Measurements from ENCODE around the gene GGTLC2.
"Not testable (repeated sequence)": the region's sequence is repeated elsewhere in the genome, so short reads cannot be mapped to it uniquely, and the experiment has no call there.

The GGTLC2 gene

GRCh38 chr22:22644314-22644713 is at the start of gene GGTLC2:
TSS of gene GGTLC2 (plus strand) at chr22:22644614. CDS start at chr22:22646346, 1,732 bp downstream.
- DNase-seq = not testable (repeated sequence)

GRCh38 chr22:22595001-22595835 is 49.2 kb upstream of the GGTLC2 start:
- no peak for DNase-seq

- DNase-seq = no peak
Measured at GRCh38 chr22:22598144-22598543, 46.3 kb upstream of the GGTLC2 start.

- no peak for DNase-seq
Measured at GRCh38 chr22:22599248-22599647, 45.2 kb upstream of the GGTLC2 start.

GRCh38 chr22:22600531-22601261 is 43.7 kb upstream of the GGTLC2 start:
- DNase-seq = no peak

- no peak for DNase-seq
Measured at GRCh38 chr22:22603470-22603947, 40.9 kb upstream of the GGTLC2 start.

GRCh38 chr22:22604326-22605073 is 39.9 kb upstream of the GGTLC2 start:
- no peak for DNase-seq

- DNase-seq = no peak
Measured at GRCh38 chr22:22605074-22605404, 39.4 kb upstream of the GGTLC2 start.

GRCh38 chr22:22608022-22608421 is 36.4 kb upstream of the GGTLC2 start:
- DNase-seq = not testable (repeated sequence)

- no peak for DNase-seq
Measured at GRCh38 chr22:22609291-22609690, 35.1 kb upstream of the GGTLC2 start.

GRCh38 chr22:22612516-22612915 is 31.9 kb upstream of the GGTLC2 start:
- DNase-seq = no peak

- DNase-seq = no peak
Measured at GRCh38 chr22:22614065-22614464, 30.3 kb upstream of the GGTLC2 start.

GRCh38 chr22:22616636-22617035 is 27.8 kb upstream of the GGTLC2 start:
- no peak for DNase-seq

- no peak for DNase-seq
Measured at GRCh38 chr22:22618448-22618847, 26.0 kb upstream of the GGTLC2 start.

- DNase-seq = no peak
Measured at GRCh38 chr22:22618923-22619322, 25.5 kb upstream of the GGTLC2 start.

GRCh38 chr22:22619765-22620414 is 24.5 kb upstream of the GGTLC2 start:
- no peak for DNase-seq

- not testable (repeated sequence) for DNase-seq
Measured at GRCh38 chr22:22628546-22629495, 15.6 kb upstream of the GGTLC2 start.

GRCh38 chr22:22631223-22631652 is 13.2 kb upstream of the GGTLC2 start:
- DNase-seq = not testable (repeated sequence)

- DNase-seq = not testable (repeated sequence)
Measured at GRCh38 chr22:22632226-22632625, 12.2 kb upstream of the GGTLC2 start.

GRCh38 chr22:22633533-22633932 is 10.9 kb upstream of the GGTLC2 start:
- not testable (repeated sequence) for DNase-seq

- not testable (repeated sequence) for DNase-seq
Measured at GRCh38 chr22:22636260-22636659, 8.2 kb upstream of the GGTLC2 start.

Measured in NCI-H1092 (cell line).